H54 (cell line): ENCODE data around the gene GCK.
"Not testable (repeated sequence)": the region's sequence is repeated elsewhere in the genome, so short reads cannot be mapped to it uniquely, and the experiment has no call there.

Experiments
- DNase-seq: peaks from one replicate; pipeline ENCODE4 v3.0.0; 2011; ENCODE audit warnings: low spot score, mixed read lengths; ENCODE audit not compliant: insufficient read length
- FAIRE-seq: peaks from 3 replicates; lab custom pipeline; 2011; peaks lifted over from hg19 to GRCh38; lab: Jason Lieb, UNC
- POLR2A ChIP-seq: IDR thresholded peaks from 2 replicates; pipeline ENCODE4 v1.6.1; 2011; ENCODE audit warnings: low read depth, mild to moderate bottlenecking, low read length

The GCK gene

DNA sequence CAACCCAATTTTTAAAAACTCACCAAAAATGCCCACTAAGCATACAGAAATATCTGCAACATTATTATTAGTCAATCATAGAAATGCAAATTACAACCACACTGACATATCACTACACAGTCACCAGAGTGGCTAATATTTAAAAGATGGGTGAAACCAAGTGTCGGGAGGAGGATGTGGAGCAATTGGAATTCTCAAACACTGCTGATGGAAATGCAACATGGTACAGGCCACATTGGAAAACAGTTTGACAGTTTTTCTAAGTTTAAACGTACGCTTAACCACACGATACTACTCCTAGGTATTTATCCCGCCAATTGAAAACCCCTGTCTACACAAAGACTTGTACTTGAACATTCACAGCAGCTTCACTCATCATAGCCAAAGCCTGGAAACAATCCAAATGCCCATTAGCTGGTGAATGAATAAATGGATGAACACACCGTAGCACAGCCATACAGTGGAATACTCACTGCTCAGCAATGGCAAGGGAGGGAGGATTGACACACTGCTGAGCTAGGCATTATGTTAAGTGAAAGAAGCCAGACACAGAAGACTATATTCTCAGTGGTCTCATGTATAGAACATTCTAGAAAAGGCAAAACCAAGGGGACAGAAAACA, 16.3 kb downstream of the GCK start:
- DNase-seq (no peak), FAIRE-seq (no peak)

DNA sequence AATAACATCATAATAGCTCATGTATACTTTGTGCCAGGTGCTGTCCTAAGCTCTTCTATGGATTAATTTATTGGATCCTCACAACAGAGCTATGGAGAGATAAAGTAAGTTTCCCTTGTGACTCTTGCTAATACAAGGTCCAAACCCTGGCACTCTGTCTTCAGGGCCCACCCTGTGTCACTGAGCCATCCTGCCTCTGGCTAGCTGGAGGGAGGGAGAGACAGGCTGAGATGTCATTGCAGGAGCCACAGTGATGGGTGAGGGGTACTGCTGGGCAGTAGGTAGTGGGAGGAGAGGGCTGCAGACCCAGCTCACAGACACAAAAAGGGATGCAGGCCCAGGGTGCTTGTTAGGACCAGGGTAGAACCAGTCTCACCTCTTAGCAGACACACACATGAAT, 16.9 kb downstream of the GCK start:
- TF ChIP-seq POLR2A = no peak
- no peak for DNase-seq
- no peak for FAIRE-seq

More for the DNA sequence above, 16.3 kb downstream of the GCK start:
- TF ChIP-seq POLR2A = no peak

DNA sequence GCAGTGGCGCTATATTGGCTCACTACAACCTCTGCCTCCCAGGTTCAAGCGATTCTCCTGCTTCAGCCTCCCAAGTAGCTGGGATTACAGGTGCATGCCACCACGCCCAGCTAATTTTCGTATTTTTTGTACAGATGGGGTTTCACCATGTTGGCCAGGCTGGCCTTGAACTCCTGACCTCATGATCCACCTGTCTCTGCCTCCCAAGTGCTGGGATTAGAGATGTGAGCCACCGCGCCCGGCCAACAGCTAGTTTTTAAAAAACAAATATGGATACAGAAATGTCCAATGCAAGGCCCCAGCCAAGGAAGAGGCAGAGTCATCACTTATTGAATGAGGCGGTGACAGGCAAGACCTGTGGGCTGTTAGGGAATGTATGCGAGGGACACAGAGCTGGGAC, 17.3 kb downstream of the GCK start:
- not testable (repeated sequence) for DNase-seq, FAIRE-seq

DNA sequence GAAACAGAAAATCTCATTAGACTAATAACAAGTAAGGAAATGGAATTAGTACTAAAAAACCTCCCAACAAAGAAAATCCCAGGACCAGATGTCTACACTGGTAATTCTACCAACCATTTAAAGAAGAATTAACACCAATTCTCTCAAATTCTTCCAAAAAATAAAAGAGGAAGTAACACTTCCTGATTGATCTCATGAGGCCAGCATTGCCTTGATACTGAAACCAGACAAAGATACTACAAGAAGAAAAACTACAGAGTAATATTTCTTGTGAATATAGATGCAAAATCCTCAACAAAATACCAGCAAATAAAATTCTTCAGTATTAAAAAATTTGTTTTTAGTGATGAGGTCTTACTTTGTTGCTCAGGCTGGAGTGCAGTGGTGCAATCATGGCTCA, 21.3 kb downstream of the GCK start:
- no peak for DNase-seq
- FAIRE-seq = no peak
- no peak for TF ChIP-seq POLR2A

DNA sequence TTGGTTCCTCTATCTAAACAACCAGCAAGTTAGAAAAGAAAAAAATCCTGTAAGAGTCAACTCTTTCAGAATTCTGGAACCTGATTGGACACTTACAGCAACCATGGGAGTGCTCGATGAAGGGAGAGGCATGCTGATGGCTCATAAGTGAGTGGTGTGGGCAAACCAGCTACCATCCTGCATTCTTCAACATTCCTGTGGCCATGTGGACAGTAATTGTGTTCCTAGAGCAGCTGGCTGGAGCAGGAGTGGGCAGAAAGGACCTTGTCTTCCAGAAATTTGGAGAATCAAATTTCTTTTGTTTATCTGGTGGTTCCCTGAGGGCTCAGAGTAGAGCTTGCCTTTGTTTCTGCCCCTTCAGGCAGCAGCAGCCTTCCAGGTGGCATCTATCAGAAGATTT, 25.6 kb downstream of the GCK start:
- FAIRE-seq (peak; percentile 86), DNase-seq (peak; percentile 91)

DNA sequence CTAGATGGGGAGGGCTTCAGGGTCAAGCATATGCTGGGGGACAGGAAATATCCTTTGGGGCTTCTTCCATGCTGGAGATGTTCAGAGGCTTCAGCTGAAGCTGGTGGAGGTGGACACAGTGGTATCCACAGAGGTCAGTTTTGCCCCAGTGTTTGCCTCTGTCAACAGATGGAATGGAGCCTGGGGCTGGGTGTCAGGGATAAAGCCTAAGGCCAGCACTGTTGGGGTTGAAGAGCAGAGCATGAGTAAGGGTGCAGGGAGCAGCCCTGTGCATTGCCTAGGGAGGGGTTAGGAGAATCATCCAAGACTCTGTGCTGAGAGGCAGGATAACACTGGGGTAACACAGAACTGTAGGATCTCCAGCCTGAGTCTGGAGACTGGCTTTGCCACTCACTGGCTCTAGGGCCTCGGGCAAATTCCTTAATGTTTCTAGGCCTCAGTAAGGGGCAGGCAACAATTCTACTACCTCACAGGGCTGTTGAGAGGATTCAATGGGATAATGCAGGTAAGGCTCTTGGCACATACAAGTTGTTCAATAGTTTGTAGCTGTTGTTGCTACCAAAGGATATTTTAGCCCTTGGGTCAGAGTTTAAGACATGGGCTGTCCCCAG, 26.3 kb downstream of the GCK start:
- DNase-seq (no peak), FAIRE-seq (no peak)
- no peak for TF ChIP-seq POLR2A

More for the DNA sequence above, 25.6 kb downstream of the GCK start:
- no peak for TF ChIP-seq POLR2A

DNA sequence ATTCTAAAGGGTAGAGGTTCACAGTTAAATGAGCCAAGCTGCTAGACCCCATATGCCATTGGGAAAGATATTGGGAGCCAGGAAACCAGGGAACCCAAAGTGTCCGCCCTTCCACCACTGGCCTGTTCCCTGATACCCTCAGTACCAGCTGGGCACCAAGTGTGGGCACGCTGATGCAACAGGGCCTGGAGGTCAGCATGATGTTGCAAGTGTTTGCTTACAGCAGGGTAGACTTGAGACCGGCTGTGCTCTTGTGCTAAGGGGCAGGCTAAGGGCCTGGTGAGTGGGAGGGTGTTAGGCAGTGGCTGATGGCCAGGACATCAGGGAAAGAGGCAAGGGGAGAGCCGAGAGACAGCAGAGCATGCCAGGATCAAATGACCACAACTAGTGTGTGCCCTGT, 27.1 kb downstream of the GCK start:
- TF ChIP-seq POLR2A = no peak
- FAIRE-seq (no peak), DNase-seq (no peak)

DNA sequence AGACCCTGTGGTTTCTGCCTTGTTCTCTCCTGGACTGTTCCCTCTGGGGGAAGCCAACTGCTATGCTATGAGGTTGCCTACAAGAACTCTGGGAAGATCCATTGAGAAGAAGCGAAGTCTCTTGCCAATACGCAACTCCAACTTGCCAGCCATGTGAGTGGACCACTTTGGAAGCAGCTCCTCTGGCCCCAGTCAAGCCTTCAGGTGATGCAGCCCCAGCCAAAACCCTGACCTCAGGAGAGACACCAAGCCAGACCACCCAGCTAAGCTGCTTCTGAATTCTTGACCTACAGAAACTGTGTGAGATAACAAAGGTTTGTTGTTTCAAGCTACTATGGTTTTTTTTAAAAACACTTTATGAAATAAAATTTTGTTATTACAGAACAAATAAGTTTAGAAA, 27.9 kb downstream of the GCK start:
- no peak for DNase-seq
- no peak for FAIRE-seq
- TF ChIP-seq POLR2A = no peak

DNA sequence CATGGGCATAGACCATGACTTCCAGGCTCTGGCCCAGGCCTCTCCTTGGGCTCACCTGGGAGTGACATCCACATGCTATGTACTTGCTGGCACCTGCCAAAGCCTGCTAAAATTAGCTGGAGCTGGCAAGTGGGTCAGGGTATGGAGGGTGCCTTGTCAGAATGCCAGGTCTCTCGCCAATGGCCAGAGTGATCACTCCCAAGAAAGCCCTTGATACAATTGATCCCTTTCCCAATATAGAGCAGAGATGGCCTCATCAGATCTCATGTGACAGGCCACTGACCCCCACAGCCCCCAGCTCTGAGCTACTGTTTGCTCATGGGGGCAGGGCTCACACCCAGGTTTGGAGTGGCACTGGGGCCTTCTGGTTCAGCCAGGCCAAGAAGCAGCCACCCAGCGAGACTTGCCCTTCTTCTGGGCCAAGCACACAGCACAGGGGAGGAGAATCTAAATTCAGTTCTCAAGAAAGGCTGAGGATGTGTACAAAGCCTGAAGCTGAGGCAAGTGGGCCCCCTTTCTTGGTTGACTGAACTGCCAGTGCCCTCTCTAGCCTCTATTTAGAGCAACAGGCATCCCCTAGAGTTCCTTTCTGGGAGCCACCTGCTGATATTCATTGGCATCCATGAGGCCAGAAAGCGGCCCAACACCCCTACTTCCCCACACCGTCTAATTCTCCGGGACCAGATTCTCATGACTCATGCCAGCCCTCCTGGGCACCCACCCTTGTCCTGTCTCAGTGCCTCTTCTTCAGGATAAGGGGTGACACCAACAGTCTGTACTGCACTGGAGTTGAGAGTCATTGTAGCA, 29.2 kb downstream of the GCK start:
- FAIRE-seq (no peak), DNase-seq (no peak)
- TF ChIP-seq POLR2A = no peak

DNA sequence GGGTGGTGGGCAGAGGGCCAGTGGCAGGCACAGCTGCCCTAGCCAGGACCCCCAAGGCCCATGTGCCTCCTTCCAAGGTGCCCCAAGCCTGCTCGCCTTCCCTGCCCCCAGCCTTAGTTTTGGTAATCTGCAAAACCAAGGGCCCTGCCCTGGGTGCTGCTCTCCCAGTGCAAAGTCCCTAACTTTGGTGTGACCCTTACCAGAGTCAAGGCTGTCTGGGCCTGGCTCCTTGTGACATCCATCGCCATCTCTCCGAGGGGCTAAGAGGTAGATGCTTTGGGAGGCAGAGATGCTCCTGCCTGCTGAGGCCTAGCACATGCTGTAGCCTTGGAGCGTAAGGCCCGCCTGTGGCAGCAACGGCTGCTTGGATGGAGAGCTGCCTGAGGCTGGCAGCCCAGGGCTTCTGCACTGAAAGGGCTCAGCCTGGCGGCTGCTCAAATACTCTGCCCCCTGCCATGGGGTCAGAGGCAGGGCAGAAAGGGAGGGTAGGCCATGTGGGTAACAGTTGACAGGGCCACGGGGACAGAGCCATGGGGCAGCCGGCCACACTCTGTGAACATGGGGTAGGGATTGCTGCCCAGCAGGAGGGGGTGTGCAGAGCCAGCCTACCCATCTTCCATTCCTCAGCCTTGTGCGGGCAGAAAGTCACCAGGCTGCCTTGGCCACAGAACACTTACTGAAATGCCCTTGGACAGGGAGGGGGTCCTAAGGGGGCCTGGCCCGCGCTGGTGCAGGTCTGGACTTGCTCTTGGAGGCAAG, 30.2 kb downstream of the GCK start:
- DNase-seq (no peak), FAIRE-seq (no peak)
- TF ChIP-seq POLR2A = no peak

DNA sequence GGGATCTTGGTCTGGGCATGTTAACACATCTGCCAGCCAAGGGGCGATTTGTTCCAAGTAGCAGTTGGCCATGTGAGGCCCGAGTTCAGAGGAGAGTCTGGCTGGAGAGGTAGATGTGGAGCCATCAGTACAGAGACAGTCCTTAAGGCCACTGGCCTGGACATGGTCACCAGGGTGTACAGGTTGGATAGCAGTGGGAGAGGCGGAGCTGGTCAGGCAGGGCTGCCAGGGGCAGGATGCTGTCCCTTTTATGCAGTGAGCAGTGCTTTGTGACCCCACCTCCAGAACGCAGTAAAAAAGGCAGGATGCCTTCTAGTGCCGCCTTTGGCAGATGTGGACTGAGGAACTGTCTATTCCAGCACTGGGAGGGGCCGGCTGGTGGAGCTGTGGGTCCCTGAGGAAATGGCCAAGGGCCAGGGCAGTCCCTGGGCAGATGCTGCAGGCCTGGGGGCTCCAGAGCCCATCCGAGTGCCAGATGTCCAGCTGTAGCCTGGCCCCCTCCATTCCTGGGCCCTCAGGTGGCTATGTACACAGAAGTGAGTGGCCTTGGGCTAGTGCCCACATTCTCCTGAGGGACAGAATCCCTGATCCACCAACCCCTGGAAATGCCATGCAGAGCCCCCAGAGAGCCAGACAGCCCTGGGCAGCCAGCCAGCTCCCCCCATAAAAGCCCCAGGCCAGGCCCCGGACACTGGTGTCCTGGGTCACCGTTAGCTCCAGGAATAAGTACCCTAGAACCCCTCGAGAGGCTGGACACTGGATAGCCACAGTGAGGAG, 31.0 kb downstream of the GCK start:
- DNase-seq = no peak
- FAIRE-seq = no peak
- TF ChIP-seq POLR2A = no peak

DNA sequence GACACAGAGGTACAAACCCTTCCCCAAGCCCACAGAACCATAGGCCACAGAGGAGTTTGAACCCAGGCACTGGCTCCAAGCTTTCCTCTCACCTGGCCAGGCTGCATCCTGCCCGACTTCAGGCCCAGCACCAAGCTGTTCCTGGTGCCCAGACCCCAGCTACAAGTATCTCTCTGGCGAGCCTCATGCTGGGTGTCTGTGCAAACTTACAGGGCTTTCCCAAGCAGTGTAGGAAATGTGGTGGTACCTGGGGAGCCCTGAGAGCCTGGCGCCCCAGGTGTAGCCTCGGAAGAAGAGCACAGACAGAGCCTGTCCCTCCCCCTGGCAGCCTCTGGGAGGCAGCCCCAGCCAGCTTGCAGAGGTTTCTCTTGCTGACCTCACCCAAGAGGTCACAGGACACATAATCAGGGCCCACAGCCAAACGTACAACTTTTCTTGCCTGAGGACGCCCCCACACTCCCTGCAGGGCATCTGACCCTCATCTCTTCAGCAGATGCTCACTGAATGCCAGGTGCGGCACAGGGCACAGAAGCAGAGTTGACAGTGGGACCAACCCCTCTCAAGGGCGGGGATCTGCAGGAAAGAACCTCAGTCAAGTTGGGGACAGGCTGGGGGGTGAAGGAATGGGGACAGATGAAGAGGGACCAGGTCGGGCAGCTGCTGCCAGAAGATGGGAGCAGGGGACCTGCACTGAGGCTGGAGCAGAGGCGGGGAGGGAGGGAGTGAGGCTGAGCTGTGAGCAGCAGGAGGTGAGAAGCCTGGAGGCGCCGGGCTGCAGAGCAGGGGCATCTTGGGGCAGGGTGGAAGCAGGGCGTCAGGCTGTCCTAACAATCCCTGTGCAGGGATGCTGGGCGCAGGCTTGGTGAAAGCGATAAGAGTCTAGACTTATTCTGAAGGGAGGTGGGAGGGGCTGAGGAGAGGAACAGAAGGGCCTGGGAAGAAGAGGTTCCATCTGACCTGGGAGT, 31.8 kb downstream of the GCK start:
- DNase-seq (no peak), FAIRE-seq (no peak)
- TF ChIP-seq POLR2A = no peak
